ENCODE measurements around the gene AMOT.

AMOT gene

GRCh38 chrX:112839856-112840255, 775 bp downstream of the AMOT start:
- DNase-seq, result no peak

- no peak for DNase-seq
Measured at GRCh38 chrX:112837531-112837930, 3.1 kb downstream of the AMOT start.

GRCh38 chrX:112835019-112835418, 5.6 kb downstream of the AMOT start:
- no peak for DNase-seq

GRCh38 chrX:112834031-112834845, 6.4 kb downstream of the AMOT start:
- DNase-seq, result no peak

- peak in 1 of 51 donors; percentile 9 for DNase-seq
Measured at GRCh38 chrX:112832481-112833095, 8.0 kb downstream of the AMOT start.

GRCh38 chrX:112830540-112830939, 10.1 kb downstream of the AMOT start:
- DNase-seq, result peak in 10 of 51 donors; percentile 1 to 23 (median 3)

GRCh38 chrX:112827292-112827903, 13.2 kb downstream of the AMOT start:
- DNase-seq, result no peak

GRCh38 chrX:112826023-112826422, 14.6 kb downstream of the AMOT start:
- DNase-seq, result no peak

- no peak for DNase-seq
Measured at GRCh38 chrX:112822892-112823291, 17.7 kb downstream of the AMOT start.

GRCh38 chrX:112820364-112821268, 20.0 kb downstream of the AMOT start:
- no peak for DNase-seq

- no peak for DNase-seq
Measured at GRCh38 chrX:112819813-112820212, 20.8 kb downstream of the AMOT start.

GRCh38 chrX:112819008-112819640, 21.5 kb downstream of the AMOT start:
- no peak for DNase-seq

- no peak for DNase-seq
Measured at GRCh38 chrX:112818114-112819007, 22.3 kb downstream of the AMOT start.

GRCh38 chrX:112816908-112817307, 23.7 kb downstream of the AMOT start:
- DNase-seq, result no peak

GRCh38 chrX:112814496-112814895, 26.1 kb downstream of the AMOT start:
- no peak for DNase-seq

- no peak for DNase-seq
Measured at GRCh38 chrX:112812741-112813140, 27.9 kb downstream of the AMOT start.

- no peak for DNase-seq
Measured at GRCh38 chrX:112808651-112809195, 31.9 kb downstream of the AMOT start.

- DNase-seq, result no peak
Measured at GRCh38 chrX:112808007-112808406, 32.6 kb downstream of the AMOT start.

- no peak for DNase-seq
Measured at GRCh38 chrX:112803060-112803459, 37.6 kb downstream of the AMOT start.

- DNase-seq, result no peak
Measured at GRCh38 chrX:112802541-112802940, 38.1 kb downstream of the AMOT start.

All from hypothalamus (tissue), 51 donors.